Inferior parietal cortex (tissue), 1 donor: ENCODE data around the gene RAB3GAP2.
"Not testable (repeated sequence)": the region's sequence is repeated elsewhere in the genome, so short reads cannot be mapped to it uniquely, and the experiment has no call there.

Experiments used
- DNase-seq: peaks from one replicate; pipeline ENCODE4 v3.0.0-alpha.2; 2016; ENCODE audit errors: extremely low spot score

RAB3GAP2 gene

GRCh38 chr1:220239966-220240365, 32.3 kb downstream of the RAB3GAP2 start:
- no peak for DNase-seq

GRCh38 chr1:220239213-220239612, 33.0 kb downstream of the RAB3GAP2 start:
- DNase-seq = no peak

GRCh38 chr1:220236278-220236677, 36.0 kb downstream of the RAB3GAP2 start:
- not testable (repeated sequence) for DNase-seq

- no peak for DNase-seq
These were observed 36.8 kb downstream of the RAB3GAP2 start for GRCh38 chr1:220235462-220235861.

- DNase-seq = no peak
These were observed 38.3 kb downstream of the RAB3GAP2 start for GRCh38 chr1:220233927-220234326.

- DNase-seq = no peak
These were observed 42.5 kb downstream of the RAB3GAP2 start for GRCh38 chr1:220229771-220230170.

GRCh38 chr1:220227393-220227792, 44.9 kb downstream of the RAB3GAP2 start:
- DNase-seq = no peak

GRCh38 chr1:220226752-220227151, 45.5 kb downstream of the RAB3GAP2 start:
- DNase-seq = no peak

GRCh38 chr1:220225957-220226356, 46.3 kb downstream of the RAB3GAP2 start:
- DNase-seq = no peak

- no peak for DNase-seq
These were observed 47.6 kb downstream of the RAB3GAP2 start for GRCh38 chr1:220224611-220225124.

- DNase-seq = no peak
These were observed 48.2 kb downstream of the RAB3GAP2 start for GRCh38 chr1:220224033-220224432.

GRCh38 chr1:220222939-220223338, 49.3 kb downstream of the RAB3GAP2 start:
- DNase-seq = no peak

GRCh38 chr1:220221670-220222069, 50.6 kb downstream of the RAB3GAP2 start:
- DNase-seq = no peak

GRCh38 chr1:220221269-220221668, 51.0 kb downstream of the RAB3GAP2 start:
- DNase-seq = no peak

- DNase-seq = not testable (repeated sequence)
These were observed 51.6 kb downstream of the RAB3GAP2 start for GRCh38 chr1:220220699-220221040.

- no peak for DNase-seq
These were observed 52.2 kb downstream of the RAB3GAP2 start for GRCh38 chr1:220219865-220220698.

GRCh38 chr1:220219136-220219442, 53.2 kb downstream of the RAB3GAP2 start:
- DNase-seq = no peak

GRCh38 chr1:220218397-220219135, 53.7 kb downstream of the RAB3GAP2 start:
- DNase-seq = peak; percentile 69

- DNase-seq = no peak
These were observed 54.8 kb downstream of the RAB3GAP2 start for GRCh38 chr1:220217383-220217988.

GRCh38 chr1:220213382-220213983, 58.8 kb downstream of the RAB3GAP2 start:
- DNase-seq = no peak

- no peak for DNase-seq
These were observed 64.8 kb downstream of the RAB3GAP2 start for GRCh38 chr1:220207411-220207810.

- DNase-seq = not testable (repeated sequence)
These were observed 67.5 kb downstream of the RAB3GAP2 start for GRCh38 chr1:220204758-220205157.
